ENCODE results near the gene KCTD13. TPM values are rescaled to one million over a fixed set of nuclear protein-coding genes. Genes with fewer than 3 reads are reported as not detected.

Gene KCTD13
- total RNA-seq, 2 donors from 2014 or later, result 29.2 to 37.1 TPM

DNA sequence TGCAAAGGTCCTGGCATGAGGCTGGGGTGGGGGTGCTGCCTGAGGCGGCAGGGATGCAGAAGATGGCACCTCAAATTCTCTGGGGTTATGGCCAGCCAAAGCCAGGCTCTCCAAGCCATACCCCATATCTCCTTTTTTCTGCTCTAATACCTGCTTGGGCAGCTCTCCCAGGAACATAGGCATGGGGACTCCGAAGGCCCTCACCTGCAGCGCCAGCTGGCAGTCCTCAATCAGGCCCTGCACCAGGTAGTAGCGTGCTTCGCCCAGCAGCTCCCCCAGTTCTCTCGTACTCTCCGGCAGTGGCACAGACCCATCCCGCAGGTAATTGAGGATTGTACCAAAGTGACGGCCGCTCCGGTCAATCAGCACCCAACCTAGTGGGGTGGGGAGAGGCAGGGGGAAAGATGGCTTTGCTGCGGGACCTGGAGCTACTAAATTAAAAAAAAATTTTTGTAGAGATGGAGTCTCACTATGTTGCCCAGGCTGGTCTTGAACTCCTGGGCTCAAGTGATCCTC is 3.0 kb downstream of the KCTD13 start:
- H3K27me3 ChIP-seq (replicated peaks; ENCODE audit: insufficient read depth), result no peaks in the 10 kb centered on the region
- H3K4me1 ChIP-seq (ENCODE audit: control insufficient read depth in 1 of 2, low read depth in 2 of 2), result peaks cover 6 to 21% of the 10 kb centered on the region in 2 donors
- H3K4me3 ChIP-seq, result no peak overlapping the region
- no peak for DNase-seq (ENCODE audit: low spot score)
- H3K36me3 ChIP-seq, result peaks cover 8% of the 10 kb centered on the region
- no peak for ATAC-seq (ENCODE audit: insufficient number of reproducible peaks, low FRiP score, low read depth)
- no peak overlapping the region for H3K27ac ChIP-seq
- H3K9me3 ChIP-seq, result no peaks in the 10 kb centered on the region
- no peak for TF ChIP-seq CTCF (IDR thresholded peaks at IDR 0.05)

GRCh38 chr16:29922326-29922725 is 3.7 kb downstream of the KCTD13 start:
- Histone ChIP-seq H3K4me3 (no peak overlapping the region), H3K4me1 (ENCODE audit: control insufficient read depth in 1 of 2, low read depth in 2 of 2) (peaks cover 6 to 20% of the 10 kb centered on the region in 2 donors), H3K36me3 (peaks cover 13% of the 10 kb centered on the region), H3K27me3 (replicated peaks; ENCODE audit: insufficient read depth) (no peaks in the 10 kb centered on the region), H3K27ac (no peak overlapping the region), H3K9me3 (no peaks in the 10 kb centered on the region)
- no peak for TF ChIP-seq CTCF (IDR thresholded peaks at IDR 0.05)
- no peak for DNase-seq (ENCODE audit: low spot score)
- ATAC-seq (ENCODE audit: insufficient number of reproducible peaks, low FRiP score, low read depth), result no peak

- Histone ChIP-seq H3K27ac (no peak overlapping the region), H3K4me1 (ENCODE audit: control insufficient read depth in 1 of 2, low read depth in 2 of 2) (peaks cover 6 to 11% of the 10 kb centered on the region in 2 donors), H3K9me3 (no peaks in the 10 kb centered on the region), H3K27me3 (replicated peaks; ENCODE audit: insufficient read depth) (no peaks in the 10 kb centered on the region), H3K4me3 (no peak overlapping the region), H3K36me3 (peaks cover 13% of the 10 kb centered on the region)
- no peak for TF ChIP-seq CTCF (IDR thresholded peaks at IDR 0.05)
- ATAC-seq (ENCODE audit: insufficient number of reproducible peaks, low FRiP score, low read depth) (no peak), DNase-seq (ENCODE audit: low spot score) (no peak)
These were observed 5.0 kb downstream of the KCTD13 start for GRCh38 chr16:29921034-29921385.

DNA sequence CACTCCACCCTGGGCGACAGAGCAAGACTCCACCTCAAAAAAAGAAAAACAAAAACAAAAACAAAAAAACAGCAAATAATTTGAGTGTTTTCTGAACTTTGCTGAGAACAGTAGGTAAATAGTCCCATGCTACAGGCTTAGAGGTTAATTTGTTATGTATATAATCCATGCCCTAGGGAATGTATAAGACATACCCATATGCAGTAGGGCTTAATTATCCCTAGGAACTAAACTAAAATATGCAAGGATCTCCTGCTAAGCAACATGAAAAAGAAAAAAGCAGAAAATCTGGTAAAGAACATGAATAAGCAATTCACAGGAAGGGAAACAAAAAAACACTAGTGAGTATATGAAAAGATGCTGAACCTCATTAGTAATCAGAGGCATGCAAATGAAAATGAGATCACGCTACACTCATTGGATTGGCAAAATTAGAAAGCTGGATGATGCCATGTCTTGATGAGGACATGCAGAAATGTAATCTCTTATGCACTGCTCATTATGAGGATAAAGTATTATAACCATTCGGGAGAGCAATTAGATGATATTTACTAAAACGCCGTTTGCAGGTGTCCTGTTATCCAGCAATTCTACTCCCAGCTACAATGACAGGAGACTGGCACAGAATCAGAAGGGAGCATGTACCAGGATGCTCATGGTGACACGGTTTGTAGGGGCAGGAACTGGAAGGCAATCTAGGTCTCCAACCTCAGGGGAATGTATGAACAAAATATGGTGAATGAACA is 5.6 kb downstream of the KCTD13 start:
- H3K27ac ChIP-seq, result no peak overlapping the region
- peaks cover 6 to 11% of the 10 kb centered on the region in 2 donors for H3K4me1 ChIP-seq (ENCODE audit: control insufficient read depth in 1 of 2, low read depth in 2 of 2)
- no peaks in the 10 kb centered on the region for H3K9me3 ChIP-seq
- peaks cover 13% of the 10 kb centered on the region for H3K36me3 ChIP-seq
- no peaks in the 10 kb centered on the region for H3K27me3 ChIP-seq (replicated peaks; ENCODE audit: insufficient read depth)
- no peak overlapping the region for H3K4me3 ChIP-seq
- TF ChIP-seq CTCF (IDR thresholded peaks at IDR 0.05), result no peak
- no peak for DNase-seq (ENCODE audit: low spot score)
- ATAC-seq (ENCODE audit: insufficient number of reproducible peaks, low FRiP score, low read depth), result no peak

- H3K27me3 ChIP-seq (replicated peaks; ENCODE audit: insufficient read depth), result no peaks in the 10 kb centered on the region
- H3K4me3 ChIP-seq, result no peak overlapping the region
- peaks cover 14% of the 10 kb centered on the region for H3K36me3 ChIP-seq
- ATAC-seq (ENCODE audit: insufficient number of reproducible peaks, low FRiP score, low read depth), result no peak
- no peak overlapping the region for H3K27ac ChIP-seq
- no peak for DNase-seq (ENCODE audit: low spot score)
- H3K9me3 ChIP-seq, result no peaks in the 10 kb centered on the region
- TF ChIP-seq CTCF (IDR thresholded peaks at IDR 0.05), result no peak
- no peaks in the 10 kb centered on the region for H3K4me1 ChIP-seq (ENCODE audit: control insufficient read depth in 1 of 2, low read depth in 2 of 2)
These were observed 9.0 kb downstream of the KCTD13 start for GRCh38 chr16:29916979-29917378.

All from thoracic aorta (tissue), 2 donors.